ENCODE measurements around the gene FGD4.

- TF ChIP-seq CTCF (IDR thresholded peaks at IDR 0.05) (no peak), POLR2A (IDR thresholded peaks at IDR 0.05) (no peak)
Measured at GRCh38 chr12:32641287-32641901, 242.0 kb downstream of the FGD4 start.
